NCI-H2107 (cell line): ENCODE results near the gene PRSS16.

Source experiments
- DNase-seq: peaks from one replicate; lab custom pipeline; 2025; lab: John Stamatoyannopoulos, UW

Gene PRSS16

DNA sequence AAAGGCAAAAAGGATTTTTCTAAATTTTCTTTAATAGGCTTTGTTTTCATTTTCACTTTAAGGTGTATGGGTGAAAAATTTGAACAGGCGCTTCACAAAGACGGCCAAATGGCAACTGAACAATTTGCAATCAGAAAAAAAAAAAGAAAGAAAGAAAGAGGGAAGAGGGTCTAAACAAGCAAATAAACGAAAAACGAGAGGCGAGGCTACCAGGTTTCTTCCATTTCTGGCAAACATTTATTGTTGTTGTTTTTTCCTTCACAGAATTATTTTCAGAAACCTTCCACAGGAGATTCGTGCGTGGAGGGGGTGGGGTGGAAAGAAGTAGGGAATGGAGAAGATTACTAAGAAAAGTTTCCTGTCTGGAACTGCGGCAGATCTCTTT, 40.2 kb downstream of the PRSS16 start:
- no peak for DNase-seq

DNA sequence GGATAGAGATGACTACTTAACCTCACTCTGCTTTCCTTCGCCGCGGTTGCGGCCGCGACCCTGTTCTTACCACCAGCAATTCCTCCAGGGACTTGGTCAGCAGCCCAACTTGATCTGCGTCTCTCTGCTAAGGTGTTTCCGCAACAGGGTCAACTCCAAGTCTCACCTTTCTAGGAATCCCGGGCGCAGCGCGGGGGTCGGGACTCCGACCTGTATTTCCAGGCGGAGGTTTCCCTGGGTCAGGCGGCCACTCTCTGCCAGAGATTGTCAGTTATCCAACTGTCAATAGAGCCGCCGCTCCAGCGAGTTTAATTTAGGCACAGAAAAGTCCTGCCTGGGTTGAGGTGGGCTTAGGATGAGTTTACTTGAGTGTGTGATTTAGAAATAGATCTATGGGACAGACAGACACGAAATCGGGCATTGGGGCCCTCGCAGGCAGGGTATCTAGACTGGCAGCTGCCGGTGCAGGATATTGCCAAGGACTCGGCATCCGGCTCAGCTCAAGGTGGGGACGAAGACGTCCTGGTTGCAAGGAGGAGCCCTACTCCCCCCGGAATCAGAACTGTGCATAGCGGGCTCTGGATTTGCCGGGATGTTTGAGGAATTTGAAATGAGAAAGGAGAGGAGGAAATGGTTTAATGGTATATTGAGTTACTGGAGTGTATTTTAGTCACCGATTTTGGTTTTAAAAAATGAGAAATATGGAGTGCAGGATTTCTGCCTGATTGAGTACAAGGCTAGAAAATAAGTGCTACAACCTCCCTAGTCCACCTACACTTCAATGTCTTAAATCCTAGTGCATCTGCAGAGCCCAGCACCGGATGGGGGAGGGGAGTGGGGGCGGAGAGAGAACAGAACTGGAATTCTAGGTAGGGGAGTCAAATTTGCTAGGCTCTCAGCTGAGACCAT, 40.9 kb downstream of the PRSS16 start:
- no peak for DNase-seq

DNA sequence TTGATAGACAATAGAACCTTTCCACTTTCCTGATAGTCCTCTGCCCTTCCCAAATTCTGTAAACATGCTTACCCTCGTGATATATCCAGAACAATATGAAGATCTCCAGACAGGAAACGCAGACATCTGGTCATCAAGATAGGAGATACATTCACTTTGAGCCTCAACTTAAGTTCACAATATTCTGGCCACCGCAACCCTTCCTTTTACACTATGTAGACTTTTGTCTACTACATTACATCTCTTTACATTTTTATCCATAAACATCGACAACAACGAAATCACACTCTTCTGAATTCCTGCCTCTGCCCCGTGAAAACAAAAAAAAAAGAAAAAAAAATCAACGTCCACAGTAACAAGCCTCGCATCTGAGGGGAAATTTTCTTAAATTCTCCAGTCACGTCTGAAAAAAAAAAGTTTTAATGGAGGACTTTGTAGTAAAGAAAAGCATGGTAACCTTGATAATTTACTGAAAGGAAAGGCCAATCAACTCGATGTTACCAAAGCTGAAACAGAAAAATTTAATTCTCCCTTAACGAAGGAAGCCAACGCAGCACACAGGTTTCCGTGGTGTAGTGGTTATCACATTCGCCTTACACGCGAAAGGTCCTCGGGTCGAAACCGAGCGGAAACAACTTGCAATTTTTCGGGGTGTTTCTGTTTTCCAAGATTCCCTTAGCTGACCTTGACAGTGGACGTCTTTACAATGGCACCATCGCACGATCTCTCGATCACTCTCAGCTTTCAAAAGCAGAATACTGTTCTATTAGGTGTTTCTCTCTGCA, 42.8 kb downstream of the PRSS16 start:
- no peak for DNase-seq

DNA sequence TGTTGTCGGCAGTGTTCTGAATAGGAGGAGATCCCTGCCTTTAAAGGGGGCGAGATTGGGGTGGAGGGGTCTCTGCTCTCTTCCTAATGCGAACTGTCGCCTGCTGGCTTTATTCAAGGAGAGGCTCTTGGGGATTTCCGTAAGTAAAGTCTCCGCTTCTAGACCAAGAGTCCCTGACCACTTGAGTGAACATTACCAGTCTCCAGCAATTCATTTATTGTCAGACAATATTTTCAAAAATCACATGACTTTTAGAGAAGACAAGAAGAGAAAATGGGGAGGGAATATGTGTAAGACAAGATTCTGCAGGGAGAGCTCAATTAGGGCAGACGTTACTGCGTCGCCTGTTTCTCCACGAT, 43.3 kb downstream of the PRSS16 start:
- no peak for DNase-seq

DNA sequence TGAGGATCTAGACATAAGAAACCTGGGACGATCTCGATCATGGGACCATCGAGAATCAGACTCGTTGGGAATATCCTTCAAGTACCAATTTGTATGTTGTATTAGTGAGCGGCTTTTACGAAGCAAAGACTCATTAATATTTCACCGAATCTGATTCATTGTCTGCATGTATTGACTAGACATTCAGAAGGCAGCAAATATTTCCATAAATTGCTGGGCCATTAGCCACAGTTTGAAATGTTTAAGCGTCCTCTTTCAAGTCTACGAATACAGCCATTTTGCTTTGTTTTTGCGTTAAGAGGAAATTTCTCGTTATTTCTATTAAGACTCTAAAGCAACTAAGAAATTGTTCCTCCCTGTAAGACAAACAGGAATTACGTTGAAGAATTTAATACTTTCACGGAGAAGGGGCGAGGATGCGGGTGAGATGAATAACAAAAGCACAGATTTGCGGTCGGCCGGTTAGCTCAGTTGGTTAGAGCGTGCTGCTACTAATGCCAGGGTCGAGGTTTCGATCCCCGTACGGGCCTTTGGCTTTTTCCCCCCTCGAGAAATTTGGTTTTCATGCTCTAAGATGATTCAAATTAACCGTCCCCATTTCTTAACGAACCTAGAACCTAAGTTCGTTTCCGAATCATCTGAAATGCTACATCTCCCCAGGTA, 46.1 kb downstream of the PRSS16 start:
- DNase-seq = no peak

DNA sequence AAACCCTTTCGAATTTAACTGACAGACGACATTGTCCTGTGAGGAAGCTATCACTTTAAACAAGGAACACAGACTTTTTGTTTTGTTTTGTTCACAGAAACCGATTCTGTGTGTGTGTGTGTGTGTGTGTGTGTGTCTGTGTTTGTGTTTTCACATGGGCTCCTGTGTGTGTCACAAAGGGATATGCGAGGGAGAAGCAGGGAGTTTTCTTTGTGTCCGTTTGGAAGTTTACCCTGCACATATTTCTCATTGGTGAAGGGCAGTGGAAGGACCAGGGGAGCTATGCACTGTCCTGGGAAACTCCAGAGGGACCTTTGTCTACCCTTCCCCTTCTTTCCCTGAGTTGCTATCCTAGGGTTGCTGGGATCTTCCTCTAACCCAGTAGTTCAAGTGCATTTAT, 46.9 kb downstream of the PRSS16 start:
- no peak for DNase-seq

DNA sequence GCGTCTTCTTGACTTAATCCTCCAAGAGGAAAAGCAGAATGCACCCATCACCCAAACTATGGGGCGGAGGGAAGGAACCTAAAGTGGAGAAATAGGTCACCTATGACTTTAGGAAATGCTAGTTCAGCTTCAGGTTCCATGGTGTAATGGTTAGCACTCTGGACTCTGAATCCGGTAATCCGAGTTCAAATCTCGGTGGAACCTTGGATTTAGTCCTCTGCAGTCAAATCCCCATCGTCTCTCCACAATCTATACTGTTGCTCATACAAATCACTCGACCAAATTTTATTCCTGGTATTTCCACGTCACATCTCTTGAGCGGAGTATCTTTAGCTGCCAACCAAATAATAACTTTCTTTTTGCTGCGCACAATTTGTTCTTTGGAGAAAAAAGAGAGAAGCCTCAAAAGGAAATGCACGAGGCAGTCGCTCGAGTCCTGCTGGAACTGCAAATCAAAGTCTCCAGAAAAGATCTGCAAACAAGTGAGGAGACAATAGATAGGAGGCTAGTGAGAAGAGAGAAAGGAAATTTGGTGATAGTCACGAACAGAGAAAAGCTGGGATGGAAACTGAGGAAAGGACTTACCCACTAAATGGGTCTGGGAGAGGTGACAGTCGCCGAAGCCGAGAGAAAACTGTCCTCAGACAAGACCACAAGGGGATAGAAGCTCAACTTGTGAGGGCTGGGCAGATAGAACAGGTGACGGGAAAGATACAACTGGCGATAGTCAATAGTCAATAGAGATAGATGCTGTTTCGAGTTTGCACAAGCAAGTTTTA, 48.0 kb downstream of the PRSS16 start:
- DNase-seq = no peak

DNA sequence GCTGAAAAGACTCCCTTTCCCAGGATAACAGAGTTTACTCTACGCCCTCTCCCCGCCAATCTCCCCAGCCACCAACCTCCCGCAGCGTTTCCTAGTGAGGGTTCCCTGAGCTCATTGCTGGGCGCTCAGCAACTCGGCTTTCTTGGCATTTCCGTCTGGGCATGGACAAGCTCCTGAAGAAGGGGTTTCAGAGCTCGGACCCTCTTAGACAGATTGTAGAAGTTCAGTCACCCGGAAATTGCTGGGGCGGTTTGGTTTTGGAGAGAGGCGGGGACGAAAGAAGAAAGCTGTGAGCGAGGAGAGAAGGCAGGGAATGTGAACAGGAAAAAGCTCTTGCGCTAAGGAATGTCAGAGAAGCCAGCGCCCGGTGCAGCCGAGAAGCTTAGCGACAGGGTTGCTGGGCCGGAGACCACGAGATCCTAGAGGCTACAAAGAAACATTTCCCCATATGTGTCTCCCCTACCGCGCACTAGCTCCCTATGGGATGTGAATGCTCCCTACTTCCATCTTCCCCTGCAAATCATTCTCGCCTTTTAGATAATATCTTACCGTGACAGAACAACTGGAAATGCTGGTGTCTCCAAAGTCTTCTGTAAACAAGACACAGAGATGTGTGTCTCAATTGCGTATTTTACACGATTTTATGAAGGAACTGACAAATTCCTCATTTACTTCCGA, 48.7 kb downstream of the PRSS16 start:
- no peak for DNase-seq

DNA sequence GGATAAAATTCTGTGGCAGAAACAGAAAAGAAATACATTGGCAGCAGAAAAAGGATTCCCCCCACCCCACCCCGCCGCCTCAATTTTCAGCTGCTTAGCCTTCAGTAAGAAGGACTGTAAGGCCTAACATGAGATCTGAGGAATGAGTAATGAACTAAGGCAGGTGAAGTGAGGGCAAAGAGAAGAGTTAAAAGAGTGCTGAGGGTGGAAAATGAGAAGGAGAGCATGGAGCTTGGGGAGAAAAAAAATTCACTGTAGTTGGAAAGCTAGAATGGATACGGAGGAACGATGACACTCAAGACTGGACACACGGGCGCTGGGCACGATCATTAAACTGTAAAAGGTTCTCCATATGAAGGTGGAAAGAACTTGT, 50.0 kb downstream of the PRSS16 start:
- no peak for DNase-seq

DNA sequence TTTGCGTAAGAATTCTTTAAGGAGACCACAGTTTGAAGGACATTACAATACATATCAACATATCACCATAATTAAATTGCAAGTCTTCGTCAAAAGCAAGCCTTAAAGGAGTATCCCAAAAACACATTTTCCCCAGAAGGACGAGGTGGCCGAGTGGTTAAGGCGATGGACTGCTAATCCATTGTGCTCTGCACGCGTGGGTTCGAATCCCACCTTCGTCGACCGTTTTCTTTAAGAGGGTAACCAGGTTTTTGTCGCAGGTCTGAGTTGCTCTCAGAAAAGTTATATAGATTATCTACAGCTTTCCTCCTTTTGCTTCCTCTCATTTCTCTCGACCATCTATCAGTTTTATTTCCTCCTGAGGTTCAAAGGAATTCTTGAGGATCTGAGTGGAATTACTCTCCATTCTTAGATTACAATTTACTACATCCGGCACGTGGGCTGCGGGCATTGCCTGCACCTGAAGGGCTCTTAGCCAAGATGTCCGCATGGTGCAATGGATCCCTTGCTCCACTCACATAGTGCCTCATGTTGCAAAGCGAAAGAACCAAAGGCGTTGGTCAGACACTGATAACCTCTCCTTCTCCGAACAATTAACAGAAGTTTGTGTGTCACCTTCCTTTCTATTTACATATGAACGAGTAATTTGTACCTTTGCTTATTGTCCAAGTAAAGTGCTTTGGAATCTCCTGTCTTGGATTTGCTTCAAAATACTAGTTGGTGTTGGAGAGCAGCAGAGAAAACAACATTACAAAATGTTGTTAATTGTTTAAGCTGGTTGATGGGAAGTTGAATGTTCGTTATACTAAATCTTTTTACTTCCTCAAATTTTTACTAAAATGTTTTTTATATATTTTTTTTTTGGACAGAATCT, 50.6 kb downstream of the PRSS16 start:
- DNase-seq = no peak

DNA sequence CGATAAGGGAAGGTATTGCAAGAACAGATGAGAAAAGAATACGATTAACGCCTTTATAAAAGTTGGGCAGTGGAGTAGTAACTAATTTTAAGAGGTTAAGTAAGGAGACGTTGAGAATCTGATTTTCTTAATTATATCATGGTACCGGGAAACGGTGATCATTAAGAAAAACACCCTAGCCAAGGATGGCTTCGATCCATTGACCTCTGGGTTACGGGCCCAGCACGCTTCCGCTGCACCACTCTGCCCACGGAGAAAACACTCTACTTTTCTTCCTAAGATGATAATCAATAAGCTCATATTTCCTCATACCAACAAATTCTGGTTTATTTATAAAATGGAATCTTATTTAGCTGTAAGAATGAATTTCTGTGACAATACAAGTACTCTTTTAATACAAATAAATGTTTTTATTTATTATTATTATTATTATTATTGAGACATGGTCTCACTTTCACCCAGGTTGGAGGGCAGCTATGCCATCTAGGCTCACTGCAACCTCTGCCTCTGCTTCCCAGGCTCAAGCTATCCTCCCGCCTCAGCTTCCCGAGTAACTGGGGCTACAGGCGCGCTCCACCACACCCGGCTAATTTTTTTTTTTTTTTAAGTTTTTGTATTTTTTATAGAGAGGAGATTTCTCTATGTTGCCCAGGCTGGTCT, 56.2 kb downstream of the PRSS16 start:
- no peak for DNase-seq
